Esophagus squamous epithelium (tissue), 4 donors: ENCODE results near the gene SAMD11.

Experiments
- POLR2A ChIP-seq, 4 donors: fragments of 450-650 bp; IDR thresholded peaks; one replicate each; pipeline ENCODE4 v1.6.1; 2017; ENCODE audit warnings: antibody characterized with exemption in 4 of 4, mild to moderate bottlenecking in 4 of 4, moderate library complexity in 3 of 4
- TF ChIP-seq, protein P1 (sequence below), 6 experiments: fragments of 450-650 bp in 4 of 6; fragments of 200-600 bp in 2 of 6; sonication (generic) in 2 of 6; IDR thresholded peaks; one replicate each; pipeline ENCODE4 v1.5.1; 2016 to 2019; ENCODE audit warnings: antibody characterized with exemption in 6 of 6, mild to moderate bottlenecking in 4 of 6, moderate library complexity in 4 of 6

DNA sequence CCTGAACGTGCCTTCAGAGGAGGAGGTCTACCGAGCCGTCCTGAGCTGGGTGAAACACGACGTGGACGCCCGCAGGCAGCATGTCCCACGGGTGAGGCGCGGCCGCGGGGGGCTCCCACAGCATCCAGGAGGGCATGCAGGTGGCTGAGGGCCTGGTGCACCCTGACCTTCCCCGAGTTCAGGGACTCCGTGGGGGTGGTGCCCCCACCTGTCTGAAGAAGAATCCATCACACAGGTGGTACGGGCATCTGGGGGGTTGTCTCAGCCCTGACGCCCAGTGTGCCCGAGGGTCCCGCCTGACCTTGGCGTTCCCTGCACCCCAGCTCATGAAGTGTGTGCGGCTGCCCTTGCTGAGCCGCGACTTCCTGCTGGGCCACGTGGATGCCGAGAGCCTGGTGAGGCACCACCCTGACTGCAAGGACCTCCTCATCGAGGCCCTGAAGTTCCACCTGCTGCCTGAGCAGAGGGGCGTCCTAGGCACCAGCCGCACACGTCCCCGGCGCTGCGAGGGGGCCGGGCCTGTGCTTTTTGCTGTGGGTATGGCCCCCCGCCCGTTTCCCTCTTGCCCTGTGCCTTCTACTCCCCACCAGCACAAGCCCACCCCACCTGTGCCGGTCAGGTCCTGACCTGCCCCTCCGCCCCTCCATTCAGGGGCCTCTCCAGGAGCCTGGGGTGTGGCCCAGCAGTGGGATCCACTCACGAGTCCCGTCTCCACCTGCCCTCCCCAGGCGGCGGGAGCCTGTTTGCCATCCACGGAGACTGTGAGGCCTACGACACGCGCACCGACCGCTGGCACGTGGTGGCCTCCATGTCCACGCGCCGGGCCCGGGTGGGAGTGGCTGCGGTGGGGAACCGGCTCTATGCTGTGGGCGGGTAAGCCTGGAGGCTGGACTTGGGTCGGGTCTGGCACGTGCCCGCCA is 38.9 kb downstream of the SAMD11 start:
- TF ChIP-seq POLR2A (IDR thresholded peaks at IDR 0.05), result no peak
- TF ChIP-seq, protein P1, sequence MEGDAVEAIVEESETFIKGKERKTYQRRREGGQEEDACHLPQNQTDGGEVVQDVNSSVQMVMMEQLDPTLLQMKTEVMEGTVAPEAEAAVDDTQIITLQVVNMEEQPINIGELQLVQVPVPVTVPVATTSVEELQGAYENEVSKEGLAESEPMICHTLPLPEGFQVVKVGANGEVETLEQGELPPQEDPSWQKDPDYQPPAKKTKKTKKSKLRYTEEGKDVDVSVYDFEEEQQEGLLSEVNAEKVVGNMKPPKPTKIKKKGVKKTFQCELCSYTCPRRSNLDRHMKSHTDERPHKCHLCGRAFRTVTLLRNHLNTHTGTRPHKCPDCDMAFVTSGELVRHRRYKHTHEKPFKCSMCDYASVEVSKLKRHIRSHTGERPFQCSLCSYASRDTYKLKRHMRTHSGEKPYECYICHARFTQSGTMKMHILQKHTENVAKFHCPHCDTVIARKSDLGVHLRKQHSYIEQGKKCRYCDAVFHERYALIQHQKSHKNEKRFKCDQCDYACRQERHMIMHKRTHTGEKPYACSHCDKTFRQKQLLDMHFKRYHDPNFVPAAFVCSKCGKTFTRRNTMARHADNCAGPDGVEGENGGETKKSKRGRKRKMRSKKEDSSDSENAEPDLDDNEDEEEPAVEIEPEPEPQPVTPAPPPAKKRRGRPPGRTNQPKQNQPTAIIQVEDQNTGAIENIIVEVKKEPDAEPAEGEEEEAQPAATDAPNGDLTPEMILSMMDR (IDR thresholded peaks at IDR 0.05), result no peak
